Stimulated activated CD4-positive, alpha-beta T cell treated with anti-CD3 and anti-CD28 coated beads, Interleukin-1b, Interleukin-23, amount 100 ng/mL, for 4 hours (primary cell): ENCODE data around the gene FANCI.

Source experiments
- DNase-seq, 2 donors: peaks; one replicate each; pipeline ENCODE4 v3.0.0-alpha.2; 2020; ENCODE audit warnings: low read depth in 2 of 2

Gene FANCI

DNA sequence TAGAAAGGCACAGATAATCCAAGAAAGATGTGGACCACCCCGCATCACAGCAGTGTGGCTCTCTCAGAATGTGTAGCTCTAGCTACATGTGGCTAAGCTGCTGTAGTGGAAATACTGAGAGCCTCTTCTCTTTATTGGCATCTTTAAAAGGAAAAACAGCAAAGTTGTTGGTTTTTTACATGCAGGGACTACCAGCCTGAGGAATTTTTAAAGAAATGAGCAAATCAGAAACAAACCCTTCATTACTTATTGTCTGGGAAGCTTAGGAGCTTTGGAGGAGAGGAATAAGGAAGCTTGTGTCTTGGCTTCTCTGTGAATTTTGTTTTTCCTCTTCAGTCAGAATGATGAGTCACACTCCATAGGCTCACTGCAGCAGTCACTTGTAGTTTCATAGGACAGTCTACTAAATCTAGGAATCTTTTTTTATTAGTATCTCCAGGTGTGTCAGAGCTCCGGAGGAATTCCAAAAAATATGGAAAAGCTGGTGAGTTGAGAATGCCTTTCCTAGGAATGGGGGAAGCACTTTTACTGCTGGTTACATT is 63.3 kb downstream of the FANCI start:
- DNase-seq, result no peak

DNA sequence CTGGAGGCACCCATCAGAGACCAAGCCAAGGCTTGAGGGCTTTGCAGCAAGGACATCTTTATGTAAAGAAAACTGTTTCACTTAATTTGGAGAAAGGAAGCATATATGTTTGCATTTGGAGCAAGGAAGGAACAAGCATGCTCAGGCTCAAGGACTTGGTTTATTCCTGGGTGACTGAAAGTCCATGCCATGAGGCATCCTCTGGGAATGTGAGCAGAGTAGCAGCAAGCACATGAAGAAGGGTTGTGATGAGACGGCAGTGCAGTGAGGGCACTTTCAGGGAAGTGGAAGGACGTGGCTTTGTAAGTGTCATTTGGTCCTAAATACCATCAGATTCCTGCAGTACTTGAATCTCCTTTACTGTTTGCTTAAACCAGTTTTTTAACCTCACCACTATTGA is 64.0 kb downstream of the FANCI start:
- no peak for DNase-seq

DNA sequence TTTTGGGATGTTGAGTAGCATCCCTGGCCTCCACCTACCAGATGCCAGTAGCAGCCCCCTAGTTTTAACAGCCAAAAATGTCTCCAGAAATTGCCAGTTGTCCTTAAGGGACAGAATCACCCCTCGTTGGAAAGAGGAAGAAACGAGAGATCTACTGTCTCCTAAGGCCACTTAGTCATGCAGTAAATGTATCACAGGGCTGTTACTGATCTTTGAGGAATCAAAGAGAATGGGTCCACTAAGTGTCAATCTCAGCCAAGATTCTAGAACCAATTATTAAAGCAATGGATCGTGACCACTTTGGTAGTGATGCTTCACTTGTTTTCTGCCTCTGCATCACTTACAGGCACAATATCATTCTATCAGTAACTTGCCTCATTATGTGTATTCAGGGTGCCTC is 64.5 kb downstream of the FANCI start:
- no peak for DNase-seq

DNA sequence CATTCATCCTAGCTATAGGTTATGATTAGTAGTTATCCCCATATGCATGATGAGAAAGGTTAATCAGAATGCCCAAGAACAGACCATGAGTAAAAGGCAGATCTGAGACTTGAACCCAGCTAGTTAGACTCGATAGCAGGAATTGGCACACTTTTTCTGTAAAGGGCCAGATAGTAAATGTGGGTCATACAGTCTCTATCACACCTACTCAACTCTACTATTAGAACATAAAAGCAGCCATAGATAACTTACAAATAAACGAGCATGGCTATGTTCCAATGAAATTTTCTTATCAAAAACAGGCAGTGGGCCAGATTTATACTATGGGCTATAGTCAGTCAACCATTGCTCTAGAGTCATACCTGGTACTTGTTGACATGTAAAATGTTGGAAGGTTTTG is 66.2 kb downstream of the FANCI start:
- DNase-seq, result no peak

DNA sequence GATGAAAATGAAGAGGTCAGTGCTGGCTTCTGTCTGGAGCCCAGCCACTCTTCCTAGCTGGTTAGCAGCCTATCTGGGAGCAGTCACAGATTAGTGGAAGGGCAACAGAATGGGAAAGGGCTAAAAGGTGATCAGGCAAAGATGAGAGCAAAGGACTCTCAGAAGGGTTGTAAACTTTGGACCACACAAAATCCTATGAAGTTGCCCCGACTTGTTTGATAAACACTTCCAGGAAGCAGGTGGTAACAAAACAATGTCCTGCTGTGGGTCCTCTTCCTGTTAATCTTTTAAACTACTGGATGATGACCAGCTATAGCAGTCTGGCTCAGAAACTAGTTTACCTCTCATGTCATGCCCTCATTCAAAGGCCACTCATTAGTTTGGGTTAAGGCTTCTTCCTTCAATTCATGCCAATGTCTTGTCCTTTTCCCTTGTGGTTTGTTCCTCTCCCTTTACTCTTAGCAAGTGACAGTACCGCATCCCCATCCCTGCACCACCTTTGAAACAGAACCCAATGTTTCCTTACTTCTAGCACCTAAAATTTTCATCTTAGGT is 71.7 kb downstream of the FANCI start:
- no peak for DNase-seq

DNA sequence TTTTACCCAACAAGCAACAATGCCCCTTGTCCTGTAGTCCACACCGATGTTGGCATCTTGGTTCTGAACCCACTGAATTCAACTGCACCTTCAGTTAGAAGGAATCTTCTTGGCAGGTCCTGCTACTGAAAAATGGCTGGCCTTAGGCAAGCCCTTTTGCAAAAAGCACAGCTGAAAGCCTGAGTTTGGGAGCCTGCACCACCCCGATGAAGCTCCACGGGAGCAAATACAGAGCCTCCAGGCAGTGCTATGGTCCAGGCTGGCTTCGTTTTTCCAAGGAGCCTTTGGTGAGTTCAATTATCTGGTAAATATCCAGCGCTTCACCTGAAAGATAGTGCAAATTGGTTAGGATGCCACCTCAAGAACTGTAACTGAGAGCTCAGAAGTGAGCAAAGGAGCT is 72.7 kb downstream of the FANCI start:
- DNase-seq, result no peak

DNA sequence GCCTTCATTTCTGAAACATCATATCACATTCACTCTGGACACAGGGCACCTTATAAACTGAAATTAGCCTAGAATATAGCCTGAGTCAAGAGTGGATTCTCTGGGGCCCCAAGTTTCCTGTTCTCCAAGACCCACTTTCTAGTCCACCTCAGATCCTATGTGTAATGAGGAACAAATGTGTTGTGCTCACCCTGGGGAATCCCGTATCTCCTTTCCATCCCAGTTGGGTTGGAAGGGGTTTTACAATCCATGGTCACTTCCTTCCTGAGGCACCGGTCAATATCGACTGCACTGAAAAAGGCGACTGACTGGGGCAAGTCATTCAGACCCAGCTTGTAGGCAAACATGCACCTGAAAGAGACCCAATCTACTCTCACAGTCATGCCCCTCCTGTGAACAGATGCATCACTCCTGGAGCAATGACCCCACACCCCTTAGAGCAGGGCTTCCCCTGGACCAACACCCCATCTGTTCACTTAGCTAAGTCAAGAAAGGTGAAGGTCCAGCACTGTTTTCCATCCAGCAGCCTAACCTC is 73.5 kb downstream of the FANCI start:
- DNase-seq, result no peak

DNA sequence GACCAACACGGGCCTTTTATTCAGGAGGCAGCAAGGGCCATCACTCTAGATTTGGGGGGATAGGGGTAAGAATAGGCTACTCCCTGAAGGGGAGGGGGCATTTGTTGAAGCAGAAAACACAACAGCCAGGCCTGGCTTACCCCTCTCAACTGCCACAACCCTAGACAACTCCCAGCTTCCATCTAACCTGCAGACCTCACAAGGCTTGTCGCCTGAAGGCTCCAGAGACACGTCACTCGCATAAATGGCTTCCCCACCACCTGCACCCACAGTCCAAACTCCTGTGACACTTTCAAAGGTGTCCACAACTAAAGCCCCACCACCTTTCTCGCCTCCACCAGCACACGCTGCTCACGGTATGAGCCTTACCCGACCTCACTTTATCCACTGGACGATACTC is 75.9 kb downstream of the FANCI start:
- DNase-seq, result no peak

DNA sequence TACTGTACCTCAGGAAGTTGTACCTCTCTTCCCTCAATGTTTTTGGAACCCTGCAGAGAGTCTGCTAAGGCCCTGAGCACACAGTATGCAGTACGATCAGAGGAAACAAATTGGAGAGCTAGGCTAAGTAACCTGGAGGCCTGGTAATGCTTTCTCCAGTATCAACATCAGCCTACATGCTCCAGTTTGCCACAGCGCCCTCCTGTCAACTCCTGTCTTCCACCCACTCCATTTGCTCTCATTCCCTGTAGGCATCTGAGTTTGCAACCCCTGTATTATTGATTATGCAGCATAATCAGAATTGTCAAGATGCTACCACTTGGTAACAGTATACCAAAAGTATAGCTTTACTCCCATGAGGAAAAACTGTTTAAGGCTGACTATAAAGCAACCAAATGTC is 76.4 kb downstream of the FANCI start:
- DNase-seq, result no peak

DNA sequence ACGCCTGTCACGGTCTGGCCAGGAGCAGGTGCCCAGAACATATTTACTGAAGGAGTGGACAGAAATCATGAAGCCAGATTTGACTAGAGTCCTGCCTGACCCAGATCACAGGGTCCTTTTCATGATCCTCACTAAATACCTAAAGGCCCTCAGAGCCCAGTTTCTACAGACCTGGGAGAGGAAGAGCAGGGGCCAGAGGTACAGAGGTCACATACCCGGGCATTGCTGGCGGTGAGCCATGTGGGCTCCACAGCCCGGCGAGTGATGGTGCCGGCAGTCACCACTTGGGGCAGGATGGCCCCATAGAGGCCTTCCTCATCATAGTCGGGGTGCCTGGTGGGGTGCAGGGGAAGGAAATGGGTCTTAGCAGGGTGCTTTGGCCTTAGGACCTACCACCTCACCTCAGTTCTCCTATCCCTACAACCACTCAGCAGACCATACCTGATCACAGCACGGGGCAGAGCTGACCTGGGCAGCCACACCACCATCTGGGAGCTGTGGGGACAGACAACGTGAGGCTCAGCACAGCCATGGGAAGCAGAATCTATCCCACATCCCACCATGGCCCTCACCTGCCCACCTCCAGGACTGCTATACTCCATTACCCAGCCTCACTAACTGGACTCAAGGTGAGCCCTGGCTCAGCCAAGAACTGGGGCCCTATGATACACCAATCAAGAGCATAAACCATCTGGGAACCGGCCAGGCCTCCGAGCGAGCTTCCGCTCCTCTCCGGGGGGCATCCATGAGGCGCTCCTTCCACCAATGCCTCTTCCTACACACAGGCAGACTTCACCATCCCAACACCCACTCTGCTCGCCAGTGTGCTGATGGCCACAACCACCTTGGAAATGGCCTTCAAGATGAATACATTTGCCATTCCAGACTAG is 78.0 kb downstream of the FANCI start:
- no peak for DNase-seq

DNA sequence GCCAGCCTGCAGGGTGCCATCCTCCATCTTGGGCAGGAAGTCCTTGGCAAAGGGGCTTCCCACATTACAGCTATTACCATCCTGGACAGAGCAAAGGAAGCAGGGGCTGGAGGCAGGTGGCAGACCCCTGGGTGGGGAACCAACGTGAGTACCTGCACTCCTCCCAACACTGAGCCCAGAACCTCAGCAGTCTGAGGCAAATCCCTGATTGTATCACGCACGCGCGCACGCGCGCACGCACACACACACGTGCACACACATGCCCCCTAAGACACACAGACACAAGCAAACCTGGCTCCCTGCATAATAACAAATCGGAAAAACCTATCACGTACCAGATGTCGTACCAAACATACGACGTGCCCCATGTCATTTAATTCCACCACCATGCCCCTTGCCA is 79.0 kb downstream of the FANCI start:
- DNase-seq, result no peak

DNA sequence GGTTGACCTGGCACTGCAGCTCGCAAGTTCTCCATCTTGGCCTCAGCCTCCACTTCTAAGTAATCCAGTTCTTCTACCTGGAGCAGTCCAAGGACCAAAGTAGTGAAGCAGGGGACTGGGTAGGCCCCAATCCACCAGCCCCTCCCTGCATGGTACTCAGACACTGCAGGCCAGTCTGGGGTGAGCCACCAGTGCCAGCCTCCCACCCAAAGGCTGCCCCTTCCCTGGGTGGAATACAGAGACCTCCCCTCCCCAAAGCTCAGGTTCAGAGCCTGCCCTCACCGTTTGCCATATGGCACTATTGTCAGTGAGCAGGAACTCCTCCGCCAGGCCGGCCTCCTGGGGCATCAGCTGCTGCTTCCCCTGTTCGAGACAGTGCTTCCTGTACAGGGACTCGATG is 80.0 kb downstream of the FANCI start:
- no peak for DNase-seq

DNA sequence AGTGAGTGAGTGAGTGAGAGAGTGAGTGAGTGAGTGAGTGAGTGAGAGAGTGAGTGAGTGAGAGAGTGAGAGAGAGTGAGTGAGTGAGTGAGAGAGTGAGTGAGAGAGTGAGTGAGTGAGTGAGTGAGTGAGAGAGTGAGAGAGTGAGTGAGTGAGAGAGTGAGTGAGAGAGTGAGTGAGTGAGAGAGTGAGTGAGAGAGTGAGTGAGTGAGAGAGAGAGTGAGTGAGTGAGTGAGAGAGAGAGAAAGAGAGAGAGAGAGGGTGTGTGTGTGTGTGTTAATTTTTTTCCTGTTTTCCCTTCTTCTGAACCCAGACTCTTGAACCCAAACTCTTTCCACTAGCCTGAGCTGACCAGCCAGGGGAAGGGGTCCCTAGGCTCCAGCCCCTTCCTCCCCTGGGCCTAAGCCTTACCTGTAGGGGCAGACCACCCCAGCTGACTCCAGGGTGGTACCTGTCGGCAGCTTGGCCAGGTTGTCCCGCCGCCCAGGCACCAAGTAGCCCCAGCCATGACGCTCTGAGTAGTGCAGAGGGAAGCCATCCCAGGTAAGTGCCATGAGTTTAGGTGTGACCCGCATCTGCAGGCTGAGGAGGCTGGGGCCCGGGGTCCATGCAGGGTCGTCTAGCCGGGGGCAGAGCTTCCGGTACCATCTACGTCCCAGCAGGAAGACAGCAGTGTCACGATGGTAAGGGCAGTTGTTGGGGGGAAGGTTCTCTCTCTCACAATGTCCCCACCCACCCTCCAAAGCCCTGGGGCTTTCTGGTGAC is 81.4 kb downstream of the FANCI start:
- no peak for DNase-seq

DNA sequence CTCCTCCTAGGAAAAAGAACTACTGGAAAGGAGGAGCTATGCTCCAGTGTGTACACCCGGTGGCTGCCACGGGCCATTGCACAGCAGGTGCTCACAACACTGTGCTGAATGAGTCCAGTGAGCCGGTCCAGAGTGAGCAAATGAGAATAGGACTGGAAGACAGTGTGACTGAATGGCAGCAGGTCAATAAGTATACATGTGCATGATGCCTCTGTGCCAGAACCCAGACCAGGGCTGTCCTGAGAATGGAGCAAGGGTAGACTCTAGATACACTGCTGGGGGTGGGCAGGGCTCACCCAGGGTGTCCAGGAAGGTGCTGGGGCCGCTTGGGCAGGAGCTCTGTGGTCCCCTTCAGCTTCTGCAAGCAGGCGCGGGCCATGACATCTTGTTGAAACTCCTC is 82.5 kb downstream of the FANCI start:
- no peak for DNase-seq

DNA sequence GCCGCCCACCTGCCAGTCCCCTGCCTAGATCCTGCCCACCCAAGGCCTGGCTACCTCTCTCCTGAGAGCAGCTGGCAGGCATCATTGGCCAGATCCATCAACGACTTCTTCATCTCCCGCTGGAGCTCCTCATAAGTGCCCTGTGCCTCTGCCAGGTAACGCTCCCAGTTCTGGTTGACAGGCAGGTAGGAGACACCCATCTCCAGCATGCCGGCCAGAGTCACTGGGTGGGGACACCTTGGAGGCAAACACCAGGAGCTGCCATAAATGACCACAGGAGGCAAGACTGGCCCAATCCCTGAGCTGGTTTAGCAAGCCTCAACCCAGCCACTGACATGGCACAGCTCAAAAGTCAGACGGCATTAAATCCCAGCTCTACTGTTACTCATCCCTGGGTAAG is 83.3 kb downstream of the FANCI start:
- no peak for DNase-seq

DNA sequence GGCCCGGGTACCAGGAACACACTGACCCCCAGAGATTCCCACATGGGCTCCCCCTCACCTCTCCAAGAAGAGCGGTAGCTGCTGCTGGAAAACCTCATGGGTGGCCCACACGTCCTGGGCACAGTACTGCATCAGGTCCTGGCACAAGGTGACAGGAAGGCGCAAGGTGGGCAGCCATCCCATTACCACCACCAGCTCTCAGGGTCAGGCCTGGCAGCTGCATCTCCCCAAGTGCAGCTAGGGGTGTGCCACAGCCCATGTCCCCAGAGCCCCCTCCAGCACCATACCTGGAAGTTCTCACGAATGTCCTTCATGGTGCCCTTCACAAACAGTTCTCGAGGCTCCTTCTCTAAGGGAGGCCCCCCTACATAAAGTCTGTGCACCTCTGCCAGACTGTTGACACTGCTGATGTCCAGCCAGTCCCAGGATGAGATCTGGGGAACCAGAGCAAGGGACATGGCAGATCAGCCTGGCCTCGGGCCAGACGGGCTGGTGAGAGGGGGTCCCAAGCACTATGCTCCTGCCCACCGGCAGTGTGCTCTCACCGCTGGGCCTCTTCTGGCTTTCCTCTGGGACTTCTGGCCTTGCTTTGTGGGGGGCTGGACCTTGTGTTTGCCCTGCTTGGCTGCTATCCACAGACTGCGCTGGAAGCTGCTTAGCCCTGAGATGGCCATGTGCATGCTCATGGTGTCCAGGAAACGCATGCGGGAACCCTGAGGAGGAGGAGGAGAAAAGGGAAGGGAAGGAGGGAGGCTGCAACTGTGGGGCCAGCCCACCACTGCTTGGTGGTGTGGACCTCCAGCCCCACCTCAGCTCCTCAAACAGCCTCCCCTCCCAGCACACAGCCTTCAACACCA is 84.8 kb downstream of the FANCI start:
- DNase-seq, result no peak

DNA sequence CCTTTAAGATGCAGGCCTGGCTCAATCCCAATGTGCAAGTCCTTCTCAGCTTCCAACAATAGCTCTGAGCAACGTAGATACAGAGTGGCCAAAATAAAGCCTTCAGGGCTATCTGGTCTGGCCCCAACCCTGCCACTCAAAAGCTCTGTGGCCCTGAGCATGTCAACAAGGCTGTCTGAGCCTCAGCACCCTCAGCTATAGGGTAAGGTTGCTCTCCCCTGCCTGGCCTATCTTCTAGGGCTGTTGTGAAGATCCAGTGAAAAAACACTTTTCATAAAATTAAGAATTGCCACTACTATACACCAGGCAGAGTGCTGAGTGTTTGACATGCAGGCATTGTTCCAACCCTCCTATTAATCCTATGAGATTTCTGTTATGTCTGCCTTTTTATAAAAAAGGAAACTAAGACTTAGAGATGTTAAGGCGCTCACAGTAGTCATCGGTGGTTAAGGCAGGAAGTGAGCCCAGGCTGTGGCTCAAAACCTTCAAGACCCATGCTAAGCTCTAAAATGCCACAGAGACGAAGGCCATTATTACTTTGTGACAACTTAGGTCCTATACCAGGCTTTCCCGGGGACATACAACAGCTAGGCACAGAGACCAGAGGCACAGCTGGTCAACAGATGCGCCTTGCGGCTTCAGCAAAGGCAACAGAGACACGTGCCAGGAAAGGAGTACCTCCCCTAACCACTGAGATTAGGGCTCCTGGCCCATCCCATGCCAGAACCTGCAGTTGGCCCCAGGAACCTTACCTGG is 85.7 kb downstream of the FANCI start:
- no peak for DNase-seq

DNA sequence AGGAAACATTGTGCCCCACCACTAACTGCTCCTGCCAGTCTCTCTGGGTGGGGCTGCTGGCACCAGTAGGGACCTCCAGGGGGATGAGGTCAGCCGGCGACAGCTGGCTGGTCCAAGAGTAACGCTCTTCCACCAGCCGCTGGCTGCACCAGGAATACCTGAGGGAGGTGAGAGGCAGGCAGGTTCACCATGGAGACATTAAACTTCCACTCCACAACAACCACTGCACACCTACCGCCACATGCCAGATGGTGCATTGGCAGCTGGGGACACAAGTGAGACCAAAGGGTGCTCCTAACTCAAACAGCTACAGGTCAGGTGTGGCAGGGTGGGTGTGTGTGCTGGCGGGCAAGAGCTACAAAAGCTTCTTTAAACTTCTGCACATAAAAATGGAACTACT is 86.3 kb downstream of the FANCI start:
- no peak for DNase-seq

DNA sequence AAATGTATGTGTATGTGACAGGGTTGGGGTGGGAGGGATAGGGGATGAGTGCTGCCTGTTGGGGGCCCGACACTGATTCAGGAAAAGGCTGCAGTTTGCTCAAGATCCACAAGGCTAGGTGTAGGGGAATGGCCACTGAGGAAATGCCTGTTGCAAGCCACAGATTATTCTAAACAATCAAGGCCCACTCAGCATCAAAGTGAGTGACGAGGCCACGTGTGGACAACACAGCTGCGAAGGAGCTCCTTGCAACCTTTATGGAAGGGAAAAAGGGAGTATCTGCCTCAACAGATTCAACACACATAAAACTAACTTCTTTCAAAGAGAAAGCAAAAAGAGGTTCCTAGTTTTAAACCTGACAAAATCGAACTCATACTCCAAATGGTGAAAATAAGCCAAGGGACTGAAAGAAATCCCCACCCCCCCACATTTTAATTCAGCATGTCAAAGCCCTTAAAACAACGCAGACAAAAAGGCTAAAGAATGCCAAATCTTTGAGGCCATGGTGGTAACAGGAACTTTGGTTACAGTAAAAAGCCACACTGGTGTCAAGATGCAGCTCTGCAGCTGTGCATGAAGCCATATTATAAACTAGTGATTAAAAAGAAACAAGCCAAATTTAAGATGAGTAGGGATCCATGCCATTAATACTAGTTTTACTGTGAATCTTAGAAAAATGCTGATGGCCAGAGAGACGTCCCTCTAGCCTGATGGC is 87.3 kb downstream of the FANCI start:
- no peak for DNase-seq

DNA sequence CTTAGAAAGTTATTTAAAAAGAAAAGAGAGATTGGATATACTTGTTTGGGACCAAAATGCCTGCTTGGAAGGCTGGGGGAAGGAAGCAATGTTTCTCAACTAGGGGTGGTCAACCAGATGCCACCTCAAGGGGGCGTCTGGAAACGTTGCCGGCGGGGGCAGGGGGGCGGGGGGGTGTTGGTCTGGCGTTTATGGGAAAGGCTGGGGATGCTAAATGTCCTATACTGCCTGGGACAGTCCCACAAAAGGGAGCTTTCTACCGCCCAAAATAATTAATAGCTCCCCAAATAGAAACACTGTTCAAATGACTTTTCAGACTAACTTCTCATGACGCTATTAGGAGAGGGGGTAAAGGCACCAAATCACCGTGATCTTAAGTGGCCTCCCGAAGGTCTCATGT is 88.7 kb downstream of the FANCI start:
- DNase-seq, result no peak
